GM12801 (cell line): Measurements from ENCODE around the gene FSTL1.

Experiments
- CTCF ChIP-seq: IDR thresholded peaks from one replicate; pipeline ENCODE4 v1.5.1; 2011; ENCODE audit warnings: control low read depth; ENCODE audit not compliant: insufficient read length; ENCODE audit errors: extremely low read depth

Gene FSTL1

GRCh38 chr3:120445654-120446053 is 5.1 kb downstream of the FSTL1 start:
- TF ChIP-seq CTCF, result no peak

DNA sequence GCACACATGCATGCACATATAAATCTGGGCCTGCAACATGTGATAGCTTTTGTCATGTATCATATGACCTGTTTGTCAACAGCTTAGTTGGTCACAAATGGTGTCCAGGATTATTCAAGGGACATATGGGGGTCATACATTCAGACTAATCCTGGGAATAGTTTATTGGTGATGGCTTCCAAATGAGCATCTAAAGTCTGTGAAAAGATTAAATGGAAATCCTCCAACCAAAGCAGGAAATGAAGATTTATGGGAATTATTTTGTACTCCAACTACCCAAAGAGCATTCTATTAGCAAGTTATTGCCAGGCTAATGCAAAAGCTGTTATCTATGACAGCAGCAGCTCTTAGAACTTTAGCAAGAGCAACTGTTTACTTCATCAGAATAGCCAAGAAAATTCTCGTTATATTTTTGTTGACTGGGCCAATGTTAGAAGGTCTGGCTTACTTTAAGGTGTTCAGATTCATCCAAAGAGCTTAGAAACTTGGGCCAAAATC is 7.1 kb downstream of the FSTL1 start:
- TF ChIP-seq CTCF, result no peak

DNA sequence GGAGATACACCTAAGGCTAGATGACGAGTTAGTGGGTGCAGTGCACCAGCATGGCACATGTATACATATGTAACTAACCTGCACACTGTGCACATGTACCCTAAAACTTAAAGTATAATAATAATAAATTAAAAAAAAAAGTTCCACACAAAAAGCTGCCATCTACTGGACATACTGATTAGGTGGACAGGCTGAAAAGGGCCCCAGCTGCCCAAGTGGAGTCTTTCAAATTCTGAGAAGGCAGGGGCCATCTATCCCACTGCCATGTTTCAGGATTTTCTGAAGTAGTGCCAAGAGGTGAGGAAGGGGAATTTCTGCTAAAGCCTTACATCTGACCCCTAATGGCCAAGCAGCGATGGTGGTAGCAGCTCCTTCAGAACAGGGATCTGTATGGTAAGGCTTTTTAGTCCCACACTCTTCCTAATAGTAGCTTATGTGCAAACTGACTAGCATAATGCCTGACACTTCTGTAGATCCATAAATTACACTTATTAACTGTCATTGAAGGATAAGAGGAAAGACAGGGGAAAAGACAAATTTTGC is 7.7 kb downstream of the FSTL1 start:
- no peak for TF ChIP-seq CTCF

DNA sequence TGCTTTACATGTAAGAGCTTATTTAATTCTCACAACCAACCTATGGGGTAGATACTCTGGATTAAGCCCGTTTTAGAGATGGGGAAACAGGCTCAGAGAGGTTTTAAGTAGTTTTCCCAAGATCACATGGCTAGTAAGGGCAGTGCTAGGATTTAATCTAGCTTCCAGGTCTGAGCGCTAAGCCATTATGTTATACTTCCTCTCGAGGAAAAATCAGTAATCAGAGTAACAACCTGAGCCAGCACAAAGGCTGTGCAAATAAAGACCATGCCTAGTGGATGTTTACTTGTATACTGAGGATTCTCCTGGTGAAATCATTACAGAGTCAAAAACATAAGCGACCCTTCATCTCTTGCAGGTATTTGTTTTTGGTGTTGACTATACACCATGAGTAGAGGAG is 9.0 kb downstream of the FSTL1 start:
- TF ChIP-seq CTCF, result no peak

DNA sequence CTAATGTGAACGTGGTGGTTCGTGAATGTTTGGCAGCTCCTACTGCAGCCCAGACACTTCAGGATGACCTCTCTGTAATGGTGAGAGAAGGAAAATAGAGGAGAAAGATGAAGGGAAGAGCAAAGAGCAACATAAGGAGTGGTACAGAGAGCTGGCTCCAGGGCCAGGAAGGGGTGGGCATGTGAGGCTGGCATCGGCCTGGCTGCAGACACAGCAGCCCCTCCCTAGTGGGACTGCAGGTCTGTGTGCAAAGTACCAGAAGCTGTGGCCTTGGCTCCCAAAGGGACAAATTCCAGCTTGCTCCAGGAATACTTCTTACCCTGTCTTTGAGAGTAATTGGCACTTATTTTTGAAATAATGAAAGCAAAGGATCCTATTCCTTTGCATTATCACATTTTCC is 10.0 kb downstream of the FSTL1 start:
- no peak for TF ChIP-seq CTCF

DNA sequence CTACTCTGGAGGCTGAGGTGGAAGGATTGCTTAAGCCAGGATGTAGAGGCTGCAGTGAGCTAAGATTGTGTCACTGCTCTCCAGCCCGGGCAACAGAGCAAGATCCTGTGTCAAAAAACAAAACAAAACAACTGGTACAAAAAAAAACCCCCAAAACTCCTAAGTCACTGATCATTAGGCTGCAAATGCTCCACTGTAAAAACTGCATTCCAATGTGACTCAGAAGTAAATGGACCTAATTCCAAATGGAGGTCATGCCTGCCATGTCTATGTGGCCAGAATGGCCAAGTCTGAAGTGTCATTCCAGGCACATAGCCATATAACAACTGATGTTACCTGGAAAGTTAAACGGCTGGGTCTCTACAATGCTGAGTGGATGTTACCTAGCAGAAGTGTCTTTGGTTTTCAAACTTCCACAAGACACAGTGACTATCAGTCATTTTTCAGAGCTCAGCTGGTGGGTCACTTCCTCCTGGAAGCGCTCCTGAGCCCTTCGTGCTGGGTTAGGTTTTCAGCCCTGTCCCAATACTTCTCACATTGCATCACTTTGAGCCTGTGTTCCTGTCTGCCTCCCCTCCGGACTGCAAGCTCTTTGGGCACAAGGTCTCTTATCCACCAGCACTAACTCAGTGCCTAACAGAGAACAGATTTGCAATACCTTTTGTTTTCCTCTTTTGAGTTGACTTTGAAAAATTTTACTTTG is 10.6 kb downstream of the FSTL1 start:
- TF ChIP-seq CTCF, result no peak

DNA sequence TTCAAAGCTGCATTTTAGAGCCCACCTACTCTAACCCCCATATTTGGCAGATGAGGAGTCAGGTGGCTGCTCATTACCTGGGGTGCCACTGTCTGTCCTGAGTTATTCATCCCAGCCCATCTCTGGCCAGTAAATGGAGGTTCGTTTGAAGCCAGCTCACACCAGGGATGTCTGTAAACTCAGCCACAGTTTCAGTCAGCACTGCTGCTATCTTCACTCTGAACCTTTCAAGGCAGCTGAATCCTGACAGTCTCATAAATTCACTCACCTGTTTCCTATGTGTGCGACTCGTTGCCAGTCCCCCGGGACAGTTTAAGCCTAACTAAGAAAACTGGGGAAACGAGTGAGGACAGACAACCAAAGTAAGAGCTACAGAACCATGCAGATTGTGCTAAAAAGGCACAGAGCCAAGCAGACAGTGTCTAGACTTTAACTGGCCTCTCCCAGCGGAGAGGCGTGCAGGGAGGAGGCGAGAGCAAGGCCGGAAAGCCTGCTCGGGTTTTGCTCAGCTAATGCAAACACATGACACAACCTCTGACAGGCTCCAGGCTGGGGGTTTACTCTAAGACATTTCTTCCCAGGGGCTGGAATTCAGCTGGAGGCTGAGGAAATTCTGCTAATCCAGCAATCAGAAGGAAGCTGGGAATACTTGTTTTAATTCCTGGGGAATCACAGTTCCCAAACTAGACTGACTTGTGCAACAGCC is 12.0 kb downstream of the FSTL1 start:
- TF ChIP-seq CTCF, result no peak
